SK-N-SH treated with all-trans-retinoic acid at 6 μM for 48 hours (cell line): ENCODE results near the gene ZNF385B.

ENCODE experiments used
- ATAC-seq: fragments of 200-7000 bp; cut with Tn5 transposase; 3 replicates; pipeline ENCODE4 v1.9.1; 2020; ENCODE audit warnings: mild to moderate bottlenecking, moderate library complexity
- ARNTL ChIP-seq: fragments of 450-650 bp; formaldehyde crosslinking; IDR thresholded peaks from 2 replicates; pipeline ENCODE4 v1.5.0; 2020; ENCODE audit warnings: low read depth, mild to moderate bottlenecking, moderate library complexity, borderline replicate concordance
- BACH2 ChIP-seq: fragments of 250-450 bp; sonication (Bioruptor Pico); IDR thresholded peaks from 2 replicates; pipeline ENCODE4 v1.9.0; 2021; ENCODE audit warnings: mild to moderate bottlenecking, borderline replicate concordance
- CSDC2 ChIP-seq: fragments of 250-450 bp; sonication (Bioruptor Pico); IDR thresholded peaks from 2 replicates; pipeline ENCODE4 v1.5.0; 2020; ENCODE audit warnings: mild to moderate bottlenecking, moderate library complexity
- ESRRG ChIP-seq: fragments of 250-450 bp; sonication (Bioruptor Pico); IDR thresholded peaks from 2 replicates; pipeline ENCODE4 v1.6.1; 2021; ENCODE audit warnings: mild to moderate bottlenecking
- GLIS3 ChIP-seq: fragments of 250-450 bp; sonication (Bioruptor Pico); IDR thresholded peaks from 2 replicates; pipeline ENCODE4 v1.5.0; 2020; ENCODE audit warnings: mild to moderate bottlenecking, moderate library complexity
- ISL1 ChIP-seq: fragments of 250-450 bp; sonication (Bioruptor Pico); IDR thresholded peaks from 2 replicates; pipeline ENCODE4 v2.1.2; 2022; ENCODE audit warnings: mild to moderate bottlenecking, moderate library complexity
- PPARA ChIP-seq: fragments of 250-450 bp; sonication (Bioruptor Pico); IDR thresholded peaks from 2 replicates; pipeline ENCODE4 v1.5.0; 2020; ENCODE audit warnings: mild to moderate bottlenecking, borderline replicate concordance
- RARB ChIP-seq: fragments of 250-450 bp; sonication (Bioruptor Pico); IDR thresholded peaks from 2 replicates; pipeline ENCODE4 v1.8.0; 2021; ENCODE audit warnings: mild to moderate bottlenecking, moderate library complexity
- SNAI2 ChIP-seq: fragments of 250-450 bp; sonication (Bioruptor Pico); IDR thresholded peaks from 2 replicates; pipeline ENCODE4 v1.5.0; 2020; ENCODE audit warnings: mild to moderate bottlenecking, moderate library complexity
- TCF4 ChIP-seq: fragments of 250-450 bp; sonication (Bioruptor Pico); IDR thresholded peaks from 2 replicates; pipeline ENCODE4 v1.8.0; 2021; ENCODE audit warnings: mild to moderate bottlenecking, moderate library complexity, borderline replicate concordance
- TOX ChIP-seq: fragments of 250-450 bp; sonication (Bioruptor Pico); IDR thresholded peaks from 2 replicates; pipeline ENCODE4 v1.8.0; 2021; ENCODE audit warnings: mild to moderate bottlenecking, moderate library complexity, borderline replicate concordance
- ZFP3 ChIP-seq: fragments of 250-450 bp; sonication (Bioruptor Pico); IDR thresholded peaks from 2 replicates; pipeline ENCODE4 v1.5.0; 2020; ENCODE audit warnings: mild to moderate bottlenecking, moderate library complexity
- ZFP30 ChIP-seq: fragments of 450-650 bp; formaldehyde crosslinking; IDR thresholded peaks from 2 replicates; pipeline ENCODE4 v1.5.0; 2022; ENCODE audit warnings: mild to moderate bottlenecking, moderate library complexity
- ZNF565 ChIP-seq: fragments of 450-650 bp; formaldehyde crosslinking; conservative IDR thresholded peaks from 2 replicates; pipeline ENCODE4 v1.5.0; 2020; ENCODE audit warnings: low read depth, mild to moderate bottlenecking, moderate library complexity
- ZNF70 ChIP-seq: fragments of 450-650 bp; formaldehyde crosslinking; IDR thresholded peaks from 2 replicates; pipeline ENCODE4 v1.5.0; 2020; ENCODE audit warnings: mild to moderate bottlenecking, moderate library complexity
- ZNF8 ChIP-seq: fragments of 450-650 bp; formaldehyde crosslinking; IDR thresholded peaks from 2 replicates; pipeline ENCODE4 v1.5.0; 2020; ENCODE audit warnings: mild to moderate bottlenecking, moderate library complexity
- TF ChIP-seq, protein P1 (sequence below): fragments of 250-450 bp; sonication (Bioruptor Pico); IDR thresholded peaks from 2 replicates; pipeline ENCODE4 v1.5.1; 2021; ENCODE audit warnings: mild to moderate bottlenecking, moderate library complexity
- TF ChIP-seq, protein P2 (sequence below): fragments of 250-450 bp; sonication (Bioruptor Pico); IDR thresholded peaks from 2 replicates; pipeline ENCODE4 v1.5.0; 2020; ENCODE audit warnings: mild to moderate bottlenecking, moderate library complexity
- TF ChIP-seq, protein P3 (sequence below): fragments of 250-450 bp; sonication (Bioruptor Pico); IDR thresholded peaks from 2 replicates; pipeline ENCODE4 v1.8.0; 2021; ENCODE audit warnings: low read depth, mild to moderate bottlenecking, moderate library complexity, borderline replicate concordance
- TF ChIP-seq, protein P4 (sequence below): fragments of 250-450 bp; sonication (Bioruptor Pico); IDR thresholded peaks from 2 replicates; pipeline ENCODE4 v1.5.1; 2020; ENCODE audit warnings: low read depth, mild to moderate bottlenecking, moderate library complexity

The ZNF385B gene

DNA sequence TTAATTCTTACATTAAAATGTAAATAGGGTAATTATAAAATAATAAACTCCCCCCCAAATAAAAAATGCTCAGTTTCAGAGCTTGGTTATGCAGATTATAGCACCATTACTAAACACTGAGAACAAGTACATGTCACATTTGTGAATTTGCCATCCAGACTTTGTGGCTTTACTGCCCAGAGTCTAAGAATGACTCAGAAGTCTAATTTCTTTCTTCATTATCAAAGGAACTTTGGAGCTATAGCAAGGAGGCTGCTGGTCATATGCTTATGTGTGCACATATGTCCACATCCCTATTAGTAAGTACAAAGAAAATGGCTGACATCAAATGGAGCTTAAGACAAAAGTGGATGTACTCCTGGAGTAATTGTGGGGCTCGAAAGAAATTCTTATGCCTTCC lies 348.2 kb downstream of the ZNF385B start:
- TF ChIP-seq PPARA (CRISPR knock-in tag), result no peak
- no peak for ATAC-seq

DNA sequence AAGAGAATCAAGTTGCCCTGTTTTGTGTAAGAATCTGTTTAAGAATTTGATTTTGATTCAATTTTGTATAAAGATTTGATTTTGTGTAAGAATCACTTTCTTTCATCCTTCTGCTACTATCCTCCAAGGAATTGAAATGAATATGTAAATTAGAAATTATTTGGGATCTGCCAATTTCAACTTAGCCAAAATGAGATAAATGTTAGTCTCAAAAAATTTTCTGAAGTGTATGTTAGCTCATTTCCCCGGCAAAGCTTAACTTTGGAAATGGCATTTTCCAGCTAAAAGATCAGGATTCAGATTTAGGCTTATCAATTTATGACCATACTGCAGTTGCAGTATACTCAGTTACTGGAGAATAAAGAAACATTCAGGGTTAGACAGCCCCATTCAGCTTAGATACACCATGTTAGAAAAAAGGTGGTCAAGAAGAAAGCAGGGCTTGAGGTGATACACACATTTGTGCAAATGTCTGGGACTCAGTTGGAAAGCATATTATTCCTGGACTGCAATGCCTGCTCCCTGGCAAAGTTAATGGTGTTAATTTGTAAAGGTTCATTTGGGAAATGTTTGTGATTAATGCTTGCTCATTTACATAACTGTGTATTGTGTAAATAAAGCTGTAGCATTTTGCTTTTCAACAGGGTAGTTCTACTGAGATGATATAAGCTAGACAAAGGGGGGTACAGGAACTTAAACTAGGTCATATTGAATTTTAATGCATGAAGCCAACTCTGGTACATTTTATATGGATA lies 349.0 kb downstream of the ZNF385B start:
- TF ChIP-seq, protein P1, sequence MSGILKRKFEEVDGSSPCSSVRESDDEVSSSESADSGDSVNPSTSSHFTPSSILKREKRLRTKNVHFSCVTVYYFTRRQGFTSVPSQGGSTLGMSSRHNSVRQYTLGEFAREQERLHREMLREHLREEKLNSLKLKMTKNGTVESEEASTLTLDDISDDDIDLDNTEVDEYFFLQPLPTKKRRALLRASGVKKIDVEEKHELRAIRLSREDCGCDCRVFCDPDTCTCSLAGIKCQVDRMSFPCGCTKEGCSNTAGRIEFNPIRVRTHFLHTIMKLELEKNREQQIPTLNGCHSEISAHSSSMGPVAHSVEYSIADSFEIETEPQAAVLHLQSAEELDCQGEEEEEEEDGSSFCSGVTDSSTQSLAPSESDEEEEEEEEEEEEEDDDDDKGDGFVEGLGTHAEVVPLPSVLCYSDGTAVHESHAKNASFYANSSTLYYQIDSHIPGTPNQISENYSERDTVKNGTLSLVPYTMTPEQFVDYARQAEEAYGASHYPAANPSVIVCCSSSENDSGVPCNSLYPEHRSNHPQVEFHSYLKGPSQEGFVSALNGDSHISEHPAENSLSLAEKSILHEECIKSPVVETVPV (CRISPR knock-in tag), result no peak
- no peak for TF ChIP-seq GLIS3 (CRISPR knock-in tag)
- TF ChIP-seq PPARA (CRISPR knock-in tag), result no peak
- TF ChIP-seq RARB (CRISPR knock-in tag), result no peak
- ATAC-seq, result no peak

DNA sequence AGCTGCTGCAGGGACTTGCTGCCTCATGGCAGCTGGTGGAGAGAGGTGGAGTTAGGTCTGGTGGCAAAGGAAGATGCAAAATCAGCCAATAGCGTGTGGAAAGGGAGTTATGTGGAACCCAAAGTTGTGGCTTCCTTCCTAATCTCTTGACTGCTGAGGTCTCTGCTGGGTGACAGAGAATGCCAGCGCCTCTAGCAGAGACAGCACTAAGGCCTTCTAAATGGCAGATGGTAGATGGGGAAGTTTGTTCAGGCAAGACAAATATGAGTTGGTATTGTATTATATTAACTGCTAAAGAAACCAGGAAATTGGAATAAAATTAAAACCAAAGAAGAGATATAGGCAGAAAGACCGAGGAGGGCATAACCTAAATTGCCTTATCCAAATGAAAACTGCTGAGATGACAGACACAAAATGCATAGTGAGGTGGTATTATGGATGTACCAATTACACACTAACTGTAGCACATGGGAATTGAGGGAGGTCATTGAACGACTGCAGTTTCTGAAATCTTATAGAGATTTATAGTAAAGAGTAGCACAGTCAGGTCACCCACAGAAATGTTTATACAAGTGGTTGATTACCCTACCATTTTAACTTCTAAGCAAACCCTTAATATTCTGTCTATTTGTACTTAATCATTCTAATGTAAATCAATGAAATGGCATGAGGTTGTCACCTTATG lies 350.2 kb downstream of the ZNF385B start:
- no peak for ATAC-seq
- TF ChIP-seq, protein P2, sequence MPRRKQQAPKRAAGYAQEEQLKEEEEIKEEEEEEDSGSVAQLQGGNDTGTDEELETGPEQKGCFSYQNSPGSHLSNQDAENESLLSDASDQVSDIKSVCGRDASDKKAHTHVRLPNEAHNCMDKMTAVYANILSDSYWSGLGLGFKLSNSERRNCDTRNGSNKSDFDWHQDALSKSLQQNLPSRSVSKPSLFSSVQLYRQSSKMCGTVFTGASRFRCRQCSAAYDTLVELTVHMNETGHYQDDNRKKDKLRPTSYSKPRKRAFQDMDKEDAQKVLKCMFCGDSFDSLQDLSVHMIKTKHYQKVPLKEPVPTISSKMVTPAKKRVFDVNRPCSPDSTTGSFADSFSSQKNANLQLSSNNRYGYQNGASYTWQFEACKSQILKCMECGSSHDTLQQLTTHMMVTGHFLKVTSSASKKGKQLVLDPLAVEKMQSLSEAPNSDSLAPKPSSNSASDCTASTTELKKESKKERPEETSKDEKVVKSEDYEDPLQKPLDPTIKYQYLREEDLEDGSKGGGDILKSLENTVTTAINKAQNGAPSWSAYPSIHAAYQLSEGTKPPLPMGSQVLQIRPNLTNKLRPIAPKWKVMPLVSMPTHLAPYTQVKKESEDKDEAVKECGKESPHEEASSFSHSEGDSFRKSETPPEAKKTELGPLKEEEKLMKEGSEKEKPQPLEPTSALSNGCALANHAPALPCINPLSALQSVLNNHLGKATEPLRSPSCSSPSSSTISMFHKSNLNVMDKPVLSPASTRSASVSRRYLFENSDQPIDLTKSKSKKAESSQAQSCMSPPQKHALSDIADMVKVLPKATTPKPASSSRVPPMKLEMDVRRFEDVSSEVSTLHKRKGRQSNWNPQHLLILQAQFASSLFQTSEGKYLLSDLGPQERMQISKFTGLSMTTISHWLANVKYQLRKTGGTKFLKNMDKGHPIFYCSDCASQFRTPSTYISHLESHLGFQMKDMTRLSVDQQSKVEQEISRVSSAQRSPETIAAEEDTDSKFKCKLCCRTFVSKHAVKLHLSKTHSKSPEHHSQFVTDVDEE (CRISPR knock-in tag), result no peak
- no peak for TF ChIP-seq ZFP30 (CRISPR knock-in tag)
- TF ChIP-seq ZNF70 (CRISPR knock-in tag), result no peak
- no peak for TF ChIP-seq CSDC2
- TF ChIP-seq ARNTL (CRISPR knock-in tag), result no peak
- no peak for TF ChIP-seq PPARA (CRISPR knock-in tag)
- no peak for TF ChIP-seq SNAI2 (CRISPR knock-in tag)
- TF ChIP-seq, protein P1 (CRISPR knock-in tag), result no peak
- TF ChIP-seq, protein P3, sequence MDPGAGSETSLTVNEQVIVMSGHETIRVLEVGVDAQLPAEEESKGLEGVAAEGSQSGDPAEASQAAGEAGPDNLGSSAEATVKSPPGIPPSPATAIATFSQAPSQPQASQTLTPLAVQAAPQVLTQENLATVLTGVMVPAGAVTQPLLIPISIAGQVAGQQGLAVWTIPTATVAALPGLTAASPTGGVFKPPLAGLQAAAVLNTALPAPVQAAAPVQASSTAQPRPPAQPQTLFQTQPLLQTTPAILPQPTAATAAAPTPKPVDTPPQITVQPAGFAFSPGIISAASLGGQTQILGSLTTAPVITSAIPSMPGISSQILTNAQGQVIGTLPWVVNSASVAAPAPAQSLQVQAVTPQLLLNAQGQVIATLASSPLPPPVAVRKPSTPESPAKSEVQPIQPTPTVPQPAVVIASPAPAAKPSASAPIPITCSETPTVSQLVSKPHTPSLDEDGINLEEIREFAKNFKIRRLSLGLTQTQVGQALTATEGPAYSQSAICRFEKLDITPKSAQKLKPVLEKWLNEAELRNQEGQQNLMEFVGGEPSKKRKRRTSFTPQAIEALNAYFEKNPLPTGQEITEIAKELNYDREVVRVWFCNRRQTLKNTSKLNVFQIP (CRISPR knock-in tag), result no peak
- no peak for TF ChIP-seq RARB (CRISPR knock-in tag)
- TF ChIP-seq, protein P4, sequence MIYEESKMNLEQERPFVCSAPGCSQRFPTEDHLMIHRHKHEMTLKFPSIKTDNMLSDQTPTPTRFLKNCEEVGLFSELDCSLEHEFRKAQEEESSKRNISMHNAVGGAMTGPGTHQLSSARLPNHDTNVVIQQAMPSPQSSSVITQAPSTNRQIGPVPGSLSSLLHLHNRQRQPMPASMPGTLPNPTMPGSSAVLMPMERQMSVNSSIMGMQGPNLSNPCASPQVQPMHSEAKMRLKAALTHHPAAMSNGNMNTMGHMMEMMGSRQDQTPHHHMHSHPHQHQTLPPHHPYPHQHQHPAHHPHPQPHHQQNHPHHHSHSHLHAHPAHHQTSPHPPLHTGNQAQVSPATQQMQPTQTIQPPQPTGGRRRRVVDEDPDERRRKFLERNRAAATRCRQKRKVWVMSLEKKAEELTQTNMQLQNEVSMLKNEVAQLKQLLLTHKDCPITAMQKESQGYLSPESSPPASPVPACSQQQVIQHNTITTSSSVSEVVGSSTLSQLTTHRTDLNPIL (CRISPR knock-in tag), result no peak
- no peak for TF ChIP-seq GLIS3 (CRISPR knock-in tag)
- no peak for TF ChIP-seq ZFP3 (CRISPR knock-in tag)
- TF ChIP-seq ISL1 (CRISPR knock-in tag), result no peak

DNA sequence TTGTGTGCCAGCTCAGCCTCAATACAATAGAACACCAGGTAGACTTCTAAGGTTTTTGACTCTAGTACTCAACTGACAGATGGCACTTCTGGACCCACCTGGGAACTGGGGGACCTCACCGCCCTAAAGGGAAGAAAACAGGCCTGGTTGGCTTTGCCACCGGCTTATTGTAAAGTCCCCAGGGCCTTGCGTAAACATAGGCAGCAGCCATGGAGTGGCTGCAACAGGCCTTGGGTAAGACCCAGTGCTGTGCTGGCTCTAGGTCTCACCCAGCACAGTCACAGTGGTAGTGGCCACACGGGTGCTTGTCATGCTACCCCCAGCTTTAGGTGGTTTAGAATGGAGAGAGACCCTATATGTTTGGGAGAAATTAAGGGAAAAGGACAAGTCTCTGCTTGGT lies 366.1 kb downstream of the ZNF385B start:
- no peak for TF ChIP-seq ESRRG (CRISPR knock-in tag)
- no peak for ATAC-seq

DNA sequence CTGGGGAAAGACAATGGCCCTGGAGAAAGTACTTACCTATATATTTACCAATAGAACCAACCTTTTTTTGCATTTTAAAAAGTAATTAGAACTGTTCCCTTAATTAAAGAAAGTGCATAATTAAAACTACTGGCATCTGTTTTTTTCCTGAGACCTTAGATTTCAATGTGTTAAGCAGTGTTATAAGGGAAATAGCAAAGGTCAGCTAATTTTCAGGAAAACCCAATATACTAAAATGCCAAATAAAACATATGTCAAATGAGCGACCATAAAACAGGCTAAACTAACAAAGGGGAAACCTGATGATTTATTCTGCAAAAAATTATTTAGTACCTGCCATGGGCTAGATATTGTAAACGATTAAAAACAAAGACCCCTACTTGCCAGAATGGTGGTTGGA lies 372.8 kb downstream of the ZNF385B start:
- ATAC-seq, result no peak
- TF ChIP-seq, protein P4 (CRISPR knock-in tag), result no peak
- TF ChIP-seq TOX (CRISPR knock-in tag) (no peak), TCF4 (CRISPR knock-in tag) (no peak), SNAI2 (CRISPR knock-in tag) (no peak), ISL1 (CRISPR knock-in tag) (no peak), BACH2 (CRISPR knock-in tag) (no peak), ZNF8 (CRISPR knock-in tag) (no peak), ZNF565 (CRISPR knock-in tag) (no peak), CSDC2 (no peak), RARB (CRISPR knock-in tag) (no peak), ZNF70 (CRISPR knock-in tag) (no peak), PPARA (CRISPR knock-in tag) (no peak)
- TF ChIP-seq, protein P3 (CRISPR knock-in tag), result no peak
